Measurements from ENCODE around the gene KRTAP10-2.
"Not testable (repeated sequence)": the region's sequence is repeated elsewhere in the genome, so short reads cannot be mapped to it uniquely, and the experiment has no call there.

KRTAP10-2 gene

DNA sequence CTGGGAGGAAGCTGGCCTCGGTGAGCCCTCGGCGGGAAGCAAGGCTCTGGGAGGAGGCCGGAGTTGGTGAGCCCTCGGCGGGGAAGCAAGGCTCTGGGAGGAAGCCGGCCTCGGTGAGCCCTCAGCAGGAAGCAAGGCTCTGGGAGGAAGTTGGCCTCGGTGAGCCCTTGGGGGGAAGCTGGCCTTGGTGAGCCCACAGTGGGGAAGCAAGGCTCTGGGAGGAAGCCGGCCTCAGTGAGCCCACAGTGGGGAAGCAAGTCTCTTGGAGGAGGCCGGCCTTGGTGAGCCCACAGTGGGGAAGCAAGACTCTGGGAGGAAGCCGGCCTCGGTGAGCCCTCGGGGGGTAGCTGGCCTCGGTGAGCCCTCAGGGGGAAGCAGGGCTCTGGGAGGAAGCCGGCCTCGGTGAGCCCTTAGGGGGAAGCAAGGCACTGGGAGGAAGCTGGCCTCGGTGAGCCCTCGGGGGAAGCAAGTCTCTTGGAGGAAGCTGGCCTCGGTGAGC, 47.4 kb downstream of the KRTAP10-2 start:
- H3K36me3 ChIP-seq (ENCODE audit: low read length) = no peaks in the 10 kb centered on the region
- H3K27me3 ChIP-seq (ENCODE audit: low read length) = no peaks in the 10 kb centered on the region
- H3K4me3 ChIP-seq (ENCODE audit: insufficient read depth, low read length, poor library complexity, severe bottlenecking) = no peak overlapping the region
- H2AFZ ChIP-seq (ENCODE audit: low read depth, low read length, severe bottlenecking) = no peak overlapping the region
- H3K9me2 ChIP-seq (replicated peaks; ENCODE audit: insufficient read depth, low read length) = no peaks in the 10 kb centered on the region
- no peaks in the 10 kb centered on the region for H3K79me2 ChIP-seq (ENCODE audit: insufficient read depth, low read length)
- H4K20me1 ChIP-seq (ENCODE audit: low read depth, low read length) = no peaks in the 10 kb centered on the region
- no peak for TF ChIP-seq EZH2phosphoT487 (conservative IDR thresholded peaks at IDR 0.05; ENCODE audit: low read length)
- TF ChIP-seq, protein P1, sequence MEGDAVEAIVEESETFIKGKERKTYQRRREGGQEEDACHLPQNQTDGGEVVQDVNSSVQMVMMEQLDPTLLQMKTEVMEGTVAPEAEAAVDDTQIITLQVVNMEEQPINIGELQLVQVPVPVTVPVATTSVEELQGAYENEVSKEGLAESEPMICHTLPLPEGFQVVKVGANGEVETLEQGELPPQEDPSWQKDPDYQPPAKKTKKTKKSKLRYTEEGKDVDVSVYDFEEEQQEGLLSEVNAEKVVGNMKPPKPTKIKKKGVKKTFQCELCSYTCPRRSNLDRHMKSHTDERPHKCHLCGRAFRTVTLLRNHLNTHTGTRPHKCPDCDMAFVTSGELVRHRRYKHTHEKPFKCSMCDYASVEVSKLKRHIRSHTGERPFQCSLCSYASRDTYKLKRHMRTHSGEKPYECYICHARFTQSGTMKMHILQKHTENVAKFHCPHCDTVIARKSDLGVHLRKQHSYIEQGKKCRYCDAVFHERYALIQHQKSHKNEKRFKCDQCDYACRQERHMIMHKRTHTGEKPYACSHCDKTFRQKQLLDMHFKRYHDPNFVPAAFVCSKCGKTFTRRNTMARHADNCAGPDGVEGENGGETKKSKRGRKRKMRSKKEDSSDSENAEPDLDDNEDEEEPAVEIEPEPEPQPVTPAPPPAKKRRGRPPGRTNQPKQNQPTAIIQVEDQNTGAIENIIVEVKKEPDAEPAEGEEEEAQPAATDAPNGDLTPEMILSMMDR (IDR thresholded peaks at IDR 0.05; ENCODE audit: insufficient read depth, low read length, poor library complexity, severe bottlenecking) = no peak
- no peak overlapping the region for H3K9ac ChIP-seq (ENCODE audit: low read length)
- H3K27ac ChIP-seq (ENCODE audit: low read depth, low read length) = no peak overlapping the region
- no peaks in the 10 kb centered on the region for H3K9me3 ChIP-seq (ENCODE audit: insufficient read depth, low read length)
- H3F3A ChIP-seq (ENCODE audit: insufficient read depth) = no peaks in the 10 kb centered on the region
- H3K4me2 ChIP-seq (ENCODE audit: low read depth, low read length, poor library complexity, severe bottlenecking) = no peak overlapping the region

DNA sequence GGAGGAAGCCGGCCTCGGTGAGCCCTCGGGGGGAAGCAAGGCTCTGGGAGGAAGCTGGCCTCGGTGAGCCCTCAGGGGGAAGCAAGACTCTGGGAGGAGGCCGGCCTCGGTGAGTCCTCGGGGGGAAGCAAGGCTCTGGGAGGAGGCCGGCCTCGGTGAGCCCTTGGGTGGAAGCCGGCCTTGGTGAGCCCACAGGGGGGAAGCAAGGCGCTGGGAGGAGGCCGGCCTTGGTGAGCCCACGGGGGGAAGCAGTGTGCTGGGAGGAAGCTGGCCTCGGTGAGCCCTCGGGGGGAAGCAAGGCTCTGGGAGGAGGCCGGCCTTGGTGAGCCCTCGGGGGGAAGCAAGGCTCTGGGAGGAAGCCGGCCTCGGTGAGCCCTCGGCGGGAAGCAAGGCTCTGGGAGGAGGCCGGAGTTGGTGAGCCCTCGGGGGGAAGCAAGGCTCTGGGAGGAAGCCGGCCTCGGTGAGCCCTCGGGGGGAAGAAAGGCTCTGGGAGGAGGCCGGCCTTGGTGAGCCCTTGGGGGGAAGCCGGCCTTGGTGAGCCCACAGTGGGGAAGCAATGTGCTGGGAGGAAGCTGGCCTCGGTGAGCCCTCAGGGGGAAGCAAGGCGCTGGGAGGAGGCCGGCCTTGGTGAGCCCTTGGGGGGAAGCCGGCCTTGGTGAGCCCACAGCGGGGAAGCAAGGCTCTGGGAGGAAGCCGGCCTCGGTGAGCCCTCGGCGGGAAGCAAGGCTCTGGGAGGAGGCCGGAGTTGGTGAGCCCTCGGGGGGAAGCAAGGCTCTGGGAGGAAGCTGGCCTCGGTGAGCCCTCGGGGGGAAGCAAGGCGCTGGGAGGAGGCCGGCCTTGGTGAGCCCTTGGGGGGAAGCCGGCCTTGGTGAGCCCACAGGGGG, 48.1 kb downstream of the KRTAP10-2 start:
- not testable (repeated sequence) for H4K20me1 ChIP-seq (ENCODE audit: low read depth, low read length); H3K9me2 ChIP-seq (replicated peaks; ENCODE audit: insufficient read depth, low read length); H3K9ac ChIP-seq (ENCODE audit: low read length); H3K4me2 ChIP-seq (ENCODE audit: low read depth, low read length, poor library complexity, severe bottlenecking); H3K36me3 ChIP-seq (ENCODE audit: low read length); H2AFZ ChIP-seq (ENCODE audit: low read depth, low read length, severe bottlenecking); H3K4me3 ChIP-seq (ENCODE audit: insufficient read depth, low read length, poor library complexity, severe bottlenecking); H3K9me3 ChIP-seq (ENCODE audit: insufficient read depth, low read length); H3F3A ChIP-seq (ENCODE audit: insufficient read depth); H3K79me2 ChIP-seq (ENCODE audit: insufficient read depth, low read length); H3K27me3 ChIP-seq (ENCODE audit: low read length); H3K27ac ChIP-seq (ENCODE audit: low read depth, low read length)

DNA sequence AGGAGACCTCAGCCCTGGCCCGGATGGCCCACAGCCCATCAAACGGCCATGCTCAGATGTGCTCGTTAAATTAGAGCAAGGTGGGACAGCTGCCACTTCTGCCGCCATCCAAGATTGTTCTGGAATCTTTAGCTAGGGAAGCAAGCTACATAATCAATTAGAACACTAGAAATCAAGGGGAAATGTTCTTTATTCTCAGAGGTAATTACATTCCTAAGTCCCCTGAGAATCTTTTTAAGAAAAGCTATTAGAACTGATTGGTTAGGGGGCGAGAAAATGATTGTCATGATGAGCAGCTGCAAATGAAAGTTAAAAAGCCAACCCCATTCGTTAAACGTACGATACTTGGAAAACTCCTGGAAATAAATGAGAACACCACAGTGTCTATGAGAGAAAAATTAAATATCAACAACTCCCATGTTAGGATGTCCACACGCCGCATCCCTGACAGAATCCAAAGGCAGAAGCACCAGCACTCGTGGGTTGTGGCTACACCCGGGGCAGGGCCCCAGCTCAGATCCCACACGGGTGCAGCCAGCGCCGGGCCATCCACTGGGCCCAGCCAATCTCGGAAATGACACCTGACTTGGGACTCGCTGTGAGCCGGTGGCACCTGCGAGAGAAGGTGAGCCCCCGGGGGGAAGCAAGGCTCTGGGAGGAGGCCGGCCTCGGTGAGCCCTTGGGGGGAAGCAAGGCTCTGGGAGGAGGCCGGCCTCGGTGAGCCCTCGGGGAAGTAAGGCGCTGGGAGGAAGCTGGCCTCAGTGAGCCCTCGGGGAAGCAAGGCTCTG, 48.9 kb downstream of the KRTAP10-2 start:
- Histone ChIP-seq H3K27ac (ENCODE audit: low read depth, low read length) (no peak overlapping the region), H3F3A (ENCODE audit: insufficient read depth) (no peaks in the 10 kb centered on the region), H3K9me3 (ENCODE audit: insufficient read depth, low read length) (no peaks in the 10 kb centered on the region), H3K4me2 (ENCODE audit: low read depth, low read length, poor library complexity, severe bottlenecking) (no peak overlapping the region), H3K36me3 (ENCODE audit: low read length) (no peaks in the 10 kb centered on the region), H3K9me2 (replicated peaks; ENCODE audit: insufficient read depth, low read length) (no peaks in the 10 kb centered on the region), H3K4me3 (ENCODE audit: insufficient read depth, low read length, poor library complexity, severe bottlenecking) (no peak overlapping the region), H3K27me3 (ENCODE audit: low read length) (no peaks in the 10 kb centered on the region), H3K79me2 (ENCODE audit: insufficient read depth, low read length) (no peaks in the 10 kb centered on the region), H3K9ac (ENCODE audit: low read length) (no peak overlapping the region), H2AFZ (ENCODE audit: low read depth, low read length, severe bottlenecking) (no peak overlapping the region), H4K20me1 (ENCODE audit: low read depth, low read length) (no peaks in the 10 kb centered on the region)
- TF ChIP-seq EZH2phosphoT487 (conservative IDR thresholded peaks at IDR 0.05; ENCODE audit: low read length) = no peak
- TF ChIP-seq, protein P1 (IDR thresholded peaks at IDR 0.05; ENCODE audit: insufficient read depth, low read length, poor library complexity, severe bottlenecking) = no peak
